OCI-LY7 (cell line): ENCODE data around the gene ARHGAP4. TPM values are rescaled to one million over a fixed set of nuclear protein-coding genes. Genes with fewer than 3 reads are reported as not detected.

Experiments
- BruUV-seq: library from RNA; stranded (reverse); fragments of 400-500 nt; replicated peaks from 2 replicates; lab custom pipeline; 2021; lab: Mats Ljungman, UMichigan
- CTCF ChIA-PET: fragments of 300-600 bp; sonication (Branson Sonifier 250); formaldehyde crosslinking; loops from one replicate; lab custom pipeline; 2022; ENCODE audit warnings: antibody characterized with exemption; ENCODE audit not compliant: unreplicated experiment; lab: Charles Lee
- POLR2A ChIA-PET: fragments of 300-600 bp; sonication (Branson Sonifier 250); formaldehyde crosslinking; loops from one replicate; lab custom pipeline; 2022; ENCODE audit warnings: antibody characterized with exemption; lab: Charles Lee
- DNase-seq: peaks from one replicate; pipeline ENCODE4 v3.0.0-alpha.2; 2015; ENCODE audit warnings: low spot score
- H2AFZ ChIP-seq: fragments of 200-600 bp; sonication (generic), shearing (Covaris generic); 2 replicates; pipeline ENCODE4 v1.6.1; 2014; ENCODE audit warnings: mild to moderate bottlenecking, antibody characterized with exemption, low read length, moderate library complexity
- H3K27ac ChIP-seq: fragments of 200-600 bp; sonication (generic); 2 replicates; pipeline ENCODE4 v1.5.1; 2014; ENCODE audit warnings: mixed run types, low read depth, mild to moderate bottlenecking, moderate library complexity, low read length, inconsistent platforms; ENCODE audit not compliant: poor library complexity, severe bottlenecking
- H3K36me3 ChIP-seq: fragments of 200-600 bp; sonication (generic); 2 replicates; pipeline ENCODE4 v1.6.1; 2014; ENCODE audit warnings: mild to moderate bottlenecking, antibody characterized with exemption, low read length, moderate library complexity, mixed read lengths; ENCODE audit not compliant: insufficient read depth
- H3K4me1 ChIP-seq: fragments of 200-600 bp; sonication (generic); 2 replicates; pipeline ENCODE4 v1.5.1; 2014; ENCODE audit warnings: mild to moderate bottlenecking, low read length; ENCODE audit not compliant: insufficient read depth, poor library complexity, severe bottlenecking
- H3K4me2 ChIP-seq: fragments of 200-600 bp; sonication (generic); 2 replicates; pipeline ENCODE4 v1.6.1; 2014; ENCODE audit warnings: mild to moderate bottlenecking, low read length
- H3K4me3 ChIP-seq: fragments of 200-600 bp; sonication (generic); 2 replicates; pipeline ENCODE4 v1.5.1; 2014; ENCODE audit warnings: mild to moderate bottlenecking, low read depth, low read length; ENCODE audit not compliant: poor library complexity, severe bottlenecking
- H3K79me2 ChIP-seq: fragments of 200-600 bp; sonication (generic); 2 replicates; pipeline ENCODE4 v1.6.1; 2016; ENCODE audit warnings: low read depth, mild to moderate bottlenecking, low read length, moderate library complexity, mixed read lengths; ENCODE audit not compliant: insufficient read depth
- H3K9me2 ChIP-seq: fragments of 200-600 bp; sonication (generic); 2 replicates; pipeline ENCODE4 v1.6.1; 2016; ENCODE audit warnings: mild to moderate bottlenecking, low read length, mixed read lengths; ENCODE audit not compliant: insufficient read depth
- H3K9me3 ChIP-seq: fragments of 200-600 bp; sonication (generic); 2 replicates; pipeline ENCODE4 v1.6.1; 2014; ENCODE audit warnings: mild to moderate bottlenecking, mixed run types, low read length, mixed read lengths
- H4K20me1 ChIP-seq: fragments of 200-600 bp; sonication (generic); 2 replicates; pipeline ENCODE4 v1.6.1; 2014; ENCODE audit warnings: mild to moderate bottlenecking, antibody characterized with exemption, low read length, moderate library complexity, mixed read lengths; ENCODE audit not compliant: insufficient read depth
- EZH2phosphoT487 ChIP-seq: fragments of 200-600 bp; sonication (generic); IDR thresholded peaks from 2 replicates; pipeline ENCODE4 v1.6.1; 2018; ENCODE audit warnings: low read depth, borderline replicate concordance, mild to moderate bottlenecking, mixed run types, antibody characterized with exemption, low read length, moderate library complexity, mixed read lengths
- intact Hi-C: fragments of 100-400 bp; cut with micrococcal nuclease; formaldehyde crosslinking; loops from one replicate; pipeline ENCODE4 v1.10.0; 2022; ENCODE audit not compliant: unreplicated experiment
- total RNA-seq, 2 experiments: library from RNA; depleted of rRNA in 1 of 2; stranded (reverse); fragments of >200 nt in 1 of 2; shearing (Covaris generic) in 1 of 2; gene quantifications; 2 replicates each; pipeline ENCODE4 v1.2.3, GENCODE V29; 2014 to 2022
- TF ChIP-seq, protein P1 (sequence below): fragments of 200-600 bp; sonication (generic); conservative IDR thresholded peaks from 2 replicates; pipeline ENCODE4 v1.5.1; 2014; ENCODE audit warnings: mild to moderate bottlenecking, antibody characterized with exemption, low read length, moderate library complexity, mixed read lengths

The ARHGAP4 gene
- total RNA-seq, 2 experiments from 2014 or later = 126 to 128 TPM

DNA sequence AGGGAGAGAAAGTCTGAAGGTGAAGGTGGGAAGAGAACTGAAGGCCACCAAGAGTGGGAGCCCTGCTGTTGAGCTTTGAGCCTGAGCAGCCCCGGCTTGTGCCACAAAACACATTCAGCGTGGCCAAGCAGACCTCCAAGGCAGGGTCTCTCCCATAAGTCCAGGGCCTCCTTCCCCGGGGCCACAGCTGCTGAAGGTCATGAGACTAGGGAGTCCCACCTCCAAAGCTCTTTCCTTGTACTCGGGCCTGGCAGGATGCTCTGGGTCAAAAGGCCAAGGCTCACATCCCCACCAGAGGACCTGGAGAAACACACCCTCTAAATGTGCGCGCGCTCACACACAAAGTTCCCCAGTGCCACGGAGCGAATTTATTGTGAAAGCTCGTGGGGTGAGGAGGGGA, 3.5 kb upstream of the ARHGAP4 start:
- no TSS peak for BruUV-seq
- peaks cover 37% of the 10 kb centered on the region for H3K36me3 ChIP-seq
- POLR2A ChIA-PET = interaction anchor here (2.0 kb wide), 1 partner anchor 10 kb away, joined by 8 read pairs; no protein-coding TSS in a partner anchor
- intact Hi-C loops = loop anchor here (2.0 to 10.0 kb wide), 2 partner anchors 41 to 445 kb away; partner anchors contain the start of genes EMD, FLNA and HCFC1
- peaks cover 27% of the 10 kb centered on the region for H3K4me1 ChIP-seq
- no peaks in the 10 kb centered on the region for H4K20me1 ChIP-seq
- no peak overlapping the region for H2AFZ ChIP-seq
- CTCF ChIA-PET = no interaction called here
- H3K9me2 ChIP-seq = no peaks in the 10 kb centered on the region
- DNase-seq = no peak
- H3K27ac ChIP-seq = peak overlapping the region; percentile 72
- H3K9me3 ChIP-seq = no peaks in the 10 kb centered on the region
- H3K4me3 ChIP-seq = peak overlapping the region; percentile 69
- H3K79me2 ChIP-seq = peaks cover 20% of the 10 kb centered on the region; the same call in 1 of the 2 replicates
- peak overlapping the region; percentile 77 for H3K4me2 ChIP-seq
- TF ChIP-seq EZH2phosphoT487 = no peak

DNA sequence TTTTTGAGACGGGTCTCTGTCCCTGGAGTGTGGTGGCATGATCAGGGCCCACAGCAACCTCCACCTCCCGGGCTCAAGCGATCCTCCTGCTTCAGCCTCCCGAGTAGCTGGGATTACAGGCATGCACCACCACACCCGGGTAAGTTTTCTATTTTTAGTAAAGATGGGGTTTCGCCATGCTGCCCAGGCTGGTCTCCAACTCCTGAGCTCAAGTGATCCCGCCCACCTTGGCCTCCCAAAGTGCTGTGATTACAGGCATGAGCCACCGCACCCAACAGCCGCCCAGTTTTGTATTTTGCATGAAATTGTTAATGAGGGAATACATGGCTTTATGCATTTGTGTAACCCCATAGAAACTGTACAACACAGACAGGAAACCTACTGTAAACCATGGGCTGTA, 2.8 kb upstream of the ARHGAP4 start:
- peaks cover 37% of the 10 kb centered on the region for H3K36me3 ChIP-seq
- POLR2A ChIA-PET = interaction anchor here (0.6 to 2.0 kb wide), 7 partner anchors 10 to 453 kb away, joined by 3 to 8 read pairs (median 4); no protein-coding TSS in a partner anchor
- intact Hi-C loops = loop anchor here (1.0 to 10.0 kb wide), 3 partner anchors 42 to 446 kb away; partner anchors contain the start of genes EMD, FLNA, HCFC1 and IRAK1
- no TSS peak for BruUV-seq
- peaks cover 35% of the 10 kb centered on the region for H3K4me1 ChIP-seq
- H3K9me2 ChIP-seq = no peaks in the 10 kb centered on the region
- no peaks in the 10 kb centered on the region for H3K9me3 ChIP-seq
- CTCF ChIA-PET = interaction anchor here (0.6 to 0.9 kb wide), 2 partner anchors 39 to 614 kb away, joined by 3 to 5 read pairs; no protein-coding TSS in a partner anchor
- H3K79me2 ChIP-seq = peaks cover 23% of the 10 kb centered on the region; the same call in 1 of the 2 replicates
- TF ChIP-seq, protein P1, sequence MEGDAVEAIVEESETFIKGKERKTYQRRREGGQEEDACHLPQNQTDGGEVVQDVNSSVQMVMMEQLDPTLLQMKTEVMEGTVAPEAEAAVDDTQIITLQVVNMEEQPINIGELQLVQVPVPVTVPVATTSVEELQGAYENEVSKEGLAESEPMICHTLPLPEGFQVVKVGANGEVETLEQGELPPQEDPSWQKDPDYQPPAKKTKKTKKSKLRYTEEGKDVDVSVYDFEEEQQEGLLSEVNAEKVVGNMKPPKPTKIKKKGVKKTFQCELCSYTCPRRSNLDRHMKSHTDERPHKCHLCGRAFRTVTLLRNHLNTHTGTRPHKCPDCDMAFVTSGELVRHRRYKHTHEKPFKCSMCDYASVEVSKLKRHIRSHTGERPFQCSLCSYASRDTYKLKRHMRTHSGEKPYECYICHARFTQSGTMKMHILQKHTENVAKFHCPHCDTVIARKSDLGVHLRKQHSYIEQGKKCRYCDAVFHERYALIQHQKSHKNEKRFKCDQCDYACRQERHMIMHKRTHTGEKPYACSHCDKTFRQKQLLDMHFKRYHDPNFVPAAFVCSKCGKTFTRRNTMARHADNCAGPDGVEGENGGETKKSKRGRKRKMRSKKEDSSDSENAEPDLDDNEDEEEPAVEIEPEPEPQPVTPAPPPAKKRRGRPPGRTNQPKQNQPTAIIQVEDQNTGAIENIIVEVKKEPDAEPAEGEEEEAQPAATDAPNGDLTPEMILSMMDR = no peak
- peak overlapping the region; percentile 69 for H3K4me3 ChIP-seq
- peak overlapping the region; percentile 77 for H3K4me2 ChIP-seq
- no peaks in the 10 kb centered on the region for H4K20me1 ChIP-seq
- no peak overlapping the region for H2AFZ ChIP-seq
- peak overlapping the region; percentile 72 for H3K27ac ChIP-seq
- DNase-seq = no peak

DNA sequence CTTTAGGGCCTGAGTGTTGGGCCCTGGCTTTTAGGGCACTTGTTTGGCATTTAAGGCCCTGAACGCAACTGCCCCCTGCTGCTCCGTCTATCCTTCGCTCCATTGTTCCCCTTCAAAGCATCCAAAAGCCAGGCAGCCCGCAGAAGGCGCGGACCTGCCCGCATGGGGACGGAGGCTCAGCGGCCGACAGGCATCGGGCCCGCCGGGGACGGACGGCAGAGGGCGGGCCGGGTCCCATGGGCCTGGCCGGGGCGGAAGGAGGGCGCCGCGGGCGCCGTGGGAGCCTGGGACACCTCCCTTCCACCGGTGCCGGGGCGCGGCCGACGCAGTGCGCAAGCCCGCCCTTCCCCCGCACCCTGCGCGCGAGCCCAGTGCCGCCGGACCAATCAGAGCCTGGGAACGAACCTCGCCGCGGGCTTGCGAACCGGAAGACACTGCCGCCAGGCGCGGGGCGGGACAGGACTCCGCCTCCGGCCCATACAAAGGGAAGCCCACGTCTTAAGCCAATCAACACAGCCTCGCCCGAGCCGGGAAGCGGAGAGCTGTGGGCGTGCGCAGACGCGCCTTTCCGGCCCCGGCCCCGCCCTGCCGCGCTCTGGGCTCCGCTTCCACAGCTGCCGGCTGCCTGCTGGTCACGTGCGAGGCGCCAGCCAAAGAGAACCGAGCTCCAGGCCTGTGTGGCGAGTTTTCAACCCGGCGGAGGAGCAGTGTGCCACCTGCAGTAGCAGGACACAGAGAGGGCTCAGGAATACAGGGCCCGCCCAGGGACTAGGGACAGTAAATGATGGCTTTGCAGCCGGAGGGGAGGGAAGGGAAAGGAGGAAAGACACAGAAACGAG, 2.1 kb upstream of the ARHGAP4 start:
- intact Hi-C loops = loop anchor here (1.0 to 10.0 kb wide), 3 partner anchors 43 to 447 kb away; partner anchors contain the start of genes EMD, FLNA, HCFC1 and IRAK1

More for the DNA sequence above, 2.1 kb upstream of the ARHGAP4 start:
- no peak for TF ChIP-seq EZH2phosphoT487
- no TSS peak for BruUV-seq
- Histone ChIP-seq H3K9me2 (no peaks in the 10 kb centered on the region), H3K79me2 (peaks cover 29% of the 10 kb centered on the region; the same call in 1 of the 2 replicates), H4K20me1 (no peaks in the 10 kb centered on the region), H3K4me1 (peaks cover 42% of the 10 kb centered on the region), H3K9me3 (no peaks in the 10 kb centered on the region), H2AFZ (no peak overlapping the region), H3K4me2 (peak overlapping the region; percentile 100), H3K36me3 (peaks cover 40% of the 10 kb centered on the region), H3K27ac (peak overlapping the region; percentile 100), H3K4me3 (peak overlapping the region; percentile 99)
- DNase-seq = peak; percentile 96
- ChIA-PET CTCF (interaction anchor here (0.6 to 0.9 kb wide), 2 partner anchors 40 to 615 kb away, joined by 3 to 5 read pairs; no protein-coding TSS in a partner anchor), POLR2A (interaction anchor here (0.7 to 2.0 kb wide), 8 partner anchors 11 to 92 kb away, joined by 3 to 8 read pairs (median 4); partner anchors contain the start of gene HCFC1)
